Ishikawa (cell line): Measurements from ENCODE around the gene CWC25.

Experiments
- CEBPB ChIP-seq: IDR thresholded peaks from 2 replicates; pipeline ENCODE4 v1.6.1; 2012
- CREB1 ChIP-seq: IDR thresholded peaks from 2 replicates; pipeline ENCODE4 v1.6.1; 2012; ENCODE audit warnings: low read depth
- EGR1 ChIP-seq: IDR thresholded peaks from 2 replicates; pipeline ENCODE4 v1.6.1; 2012
- EP300 ChIP-seq: IDR thresholded peaks from 2 replicates; pipeline ENCODE4 v1.6.1; 2012; ENCODE audit warnings: borderline replicate concordance
- FOXM1 ChIP-seq: IDR thresholded peaks from 2 replicates; pipeline ENCODE4 v1.6.1; 2012; ENCODE audit warnings: low read depth, borderline replicate concordance
- NFIC ChIP-seq: IDR thresholded peaks from 2 replicates; pipeline ENCODE4 v1.6.1; 2012
- RAD21 ChIP-seq: IDR thresholded peaks from 2 replicates; pipeline ENCODE4 v1.6.1; 2012; ENCODE audit warnings: low read depth
- TAF1 ChIP-seq: IDR thresholded peaks from 2 replicates; pipeline ENCODE4 v1.6.1; 2012; ENCODE audit warnings: low read depth, mild to moderate bottlenecking
- TCF12 ChIP-seq: IDR thresholded peaks from 2 replicates; pipeline ENCODE4 v1.6.1; 2012; ENCODE audit warnings: low read depth
- TEAD4 ChIP-seq: IDR thresholded peaks from 2 replicates; pipeline ENCODE4 v1.6.1; 2012
- YY1 ChIP-seq: IDR thresholded peaks from 2 replicates; pipeline ENCODE4 v1.6.1; 2012; ENCODE audit warnings: low read depth
- ZBTB7A ChIP-seq: IDR thresholded peaks from 2 replicates; pipeline ENCODE4 v1.6.1; 2012; ENCODE audit warnings: low read depth
- TF ChIP-seq, protein P1 (sequence below): IDR thresholded peaks from 2 replicates; pipeline ENCODE4 v1.6.1; 2012
- TF ChIP-seq, protein P2 (sequence below): IDR thresholded peaks from 2 replicates; pipeline ENCODE4 v1.6.1; 2012
- TF ChIP-seq, protein P3 (sequence below): IDR thresholded peaks from 2 replicates; pipeline ENCODE4 v1.6.1; 2012; ENCODE audit warnings: low read depth, mild to moderate bottlenecking

CWC25 gene

GRCh38 chr17:38844261-38844757 is 19.2 kb upstream of the CWC25 start:
- no peak for TF ChIP-seq EGR1
- 0 out of 2 replicates have a peak, but pooled peaks have one; percentile 18 for TF ChIP-seq TEAD4
- peak; percentile 87 for TF ChIP-seq NFIC
- no peak for TF ChIP-seq ZBTB7A
- TF ChIP-seq FOXM1, result no peak
- no peak for TF ChIP-seq YY1
- TF ChIP-seq, protein P1, sequence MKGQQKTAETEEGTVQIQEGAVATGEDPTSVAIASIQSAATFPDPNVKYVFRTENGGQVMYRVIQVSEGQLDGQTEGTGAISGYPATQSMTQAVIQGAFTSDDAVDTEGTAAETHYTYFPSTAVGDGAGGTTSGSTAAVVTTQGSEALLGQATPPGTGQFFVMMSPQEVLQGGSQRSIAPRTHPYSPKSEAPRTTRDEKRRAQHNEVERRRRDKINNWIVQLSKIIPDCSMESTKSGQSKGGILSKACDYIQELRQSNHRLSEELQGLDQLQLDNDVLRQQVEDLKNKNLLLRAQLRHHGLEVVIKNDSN, result no peak
- no peak for TF ChIP-seq RAD21
- TF ChIP-seq, protein P2, sequence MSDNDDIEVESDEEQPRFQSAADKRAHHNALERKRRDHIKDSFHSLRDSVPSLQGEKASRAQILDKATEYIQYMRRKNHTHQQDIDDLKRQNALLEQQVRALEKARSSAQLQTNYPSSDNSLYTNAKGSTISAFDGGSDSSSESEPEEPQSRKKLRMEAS, result peak; percentile 30; the same call in 1 of the 2 replicates
- TF ChIP-seq EP300, result no peak

DNA sequence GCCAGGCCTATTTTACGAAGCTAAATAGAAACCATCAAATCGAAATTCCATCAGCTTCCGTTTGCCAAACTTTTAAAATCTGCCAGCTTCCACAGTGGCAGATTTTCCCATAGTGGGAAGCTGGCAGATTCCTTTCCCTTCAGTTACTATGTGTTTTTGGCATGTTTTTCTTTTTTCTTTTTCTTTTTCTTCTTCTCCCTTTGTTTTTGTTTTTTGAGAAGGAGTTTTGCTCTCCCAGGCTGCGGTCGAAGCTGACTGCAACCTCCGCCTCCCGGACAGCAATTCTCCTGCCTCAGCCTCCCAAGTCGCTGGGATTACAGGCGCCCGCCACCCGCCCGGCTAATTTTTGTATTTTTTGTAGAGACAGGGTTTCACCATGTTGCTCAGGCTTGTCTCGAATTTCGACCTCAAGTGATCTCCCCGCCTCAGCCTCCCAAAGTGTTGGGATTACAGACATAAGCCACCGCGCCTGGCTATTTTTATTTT is 684 bp upstream of the CWC25 start:
- TF ChIP-seq FOXM1, result no peak
- no peak for TF ChIP-seq RAD21

DNA sequence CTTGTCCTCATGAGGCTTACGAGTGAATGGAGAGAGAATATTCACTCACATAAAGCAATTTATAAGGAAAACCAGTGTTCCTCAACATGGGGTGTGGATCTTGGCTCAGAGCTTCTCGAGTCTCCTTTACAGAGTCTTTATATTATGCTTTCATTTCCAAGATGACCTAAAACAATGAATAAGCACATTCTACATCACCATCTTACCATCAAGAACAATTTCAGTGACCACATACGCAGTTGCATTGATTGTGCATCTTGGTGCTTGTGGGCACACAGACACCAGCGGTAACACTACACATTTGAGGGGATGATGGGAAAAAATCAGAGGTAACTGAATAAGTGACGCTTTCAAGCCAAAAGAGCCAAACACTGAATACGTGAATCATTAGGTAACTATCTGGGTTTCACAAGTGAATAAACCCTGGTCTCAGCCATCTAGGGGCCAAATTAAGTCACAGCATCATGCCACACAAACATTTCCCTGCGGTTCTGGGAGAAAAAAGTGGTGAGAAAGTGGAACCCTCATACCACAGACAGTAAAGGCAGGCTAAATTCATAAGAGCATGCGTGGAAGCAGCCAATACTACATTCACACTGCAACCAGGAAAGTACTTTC is 9.4 kb downstream of the CWC25 start:
- no peak for TF ChIP-seq TEAD4
- TF ChIP-seq CEBPB, result no peak

DNA sequence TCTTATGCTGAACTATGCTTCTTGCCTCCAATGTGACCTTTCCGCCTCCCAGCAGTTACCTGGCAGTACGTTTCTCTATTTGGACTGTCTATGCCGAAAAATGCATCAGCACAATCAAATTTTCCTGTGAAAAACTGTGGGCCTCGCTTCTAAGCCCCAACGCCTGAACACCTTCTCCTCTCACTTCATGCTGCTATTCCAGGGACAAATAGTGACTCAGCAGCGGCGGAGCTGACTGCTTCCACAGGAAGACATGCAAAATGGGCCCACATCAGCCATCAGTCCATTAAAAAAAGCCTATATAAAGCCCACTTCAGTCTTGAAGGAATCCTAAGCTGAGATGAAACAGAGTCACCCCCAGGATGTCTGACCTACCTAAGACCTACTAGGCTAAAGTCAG is 15.3 kb downstream of the CWC25 start:
- TF ChIP-seq FOXM1 (no peak), RAD21 (no peak), ZBTB7A (no peak), CREB1 (no peak), YY1 (no peak), NFIC (no peak), TEAD4 (no peak), CEBPB (no peak), EP300 (no peak), EGR1 (no peak), TCF12 (no peak), TAF1 (no peak)
- TF ChIP-seq, protein P2, result no peak
- TF ChIP-seq, protein P1, result no peak
- TF ChIP-seq, protein P3, sequence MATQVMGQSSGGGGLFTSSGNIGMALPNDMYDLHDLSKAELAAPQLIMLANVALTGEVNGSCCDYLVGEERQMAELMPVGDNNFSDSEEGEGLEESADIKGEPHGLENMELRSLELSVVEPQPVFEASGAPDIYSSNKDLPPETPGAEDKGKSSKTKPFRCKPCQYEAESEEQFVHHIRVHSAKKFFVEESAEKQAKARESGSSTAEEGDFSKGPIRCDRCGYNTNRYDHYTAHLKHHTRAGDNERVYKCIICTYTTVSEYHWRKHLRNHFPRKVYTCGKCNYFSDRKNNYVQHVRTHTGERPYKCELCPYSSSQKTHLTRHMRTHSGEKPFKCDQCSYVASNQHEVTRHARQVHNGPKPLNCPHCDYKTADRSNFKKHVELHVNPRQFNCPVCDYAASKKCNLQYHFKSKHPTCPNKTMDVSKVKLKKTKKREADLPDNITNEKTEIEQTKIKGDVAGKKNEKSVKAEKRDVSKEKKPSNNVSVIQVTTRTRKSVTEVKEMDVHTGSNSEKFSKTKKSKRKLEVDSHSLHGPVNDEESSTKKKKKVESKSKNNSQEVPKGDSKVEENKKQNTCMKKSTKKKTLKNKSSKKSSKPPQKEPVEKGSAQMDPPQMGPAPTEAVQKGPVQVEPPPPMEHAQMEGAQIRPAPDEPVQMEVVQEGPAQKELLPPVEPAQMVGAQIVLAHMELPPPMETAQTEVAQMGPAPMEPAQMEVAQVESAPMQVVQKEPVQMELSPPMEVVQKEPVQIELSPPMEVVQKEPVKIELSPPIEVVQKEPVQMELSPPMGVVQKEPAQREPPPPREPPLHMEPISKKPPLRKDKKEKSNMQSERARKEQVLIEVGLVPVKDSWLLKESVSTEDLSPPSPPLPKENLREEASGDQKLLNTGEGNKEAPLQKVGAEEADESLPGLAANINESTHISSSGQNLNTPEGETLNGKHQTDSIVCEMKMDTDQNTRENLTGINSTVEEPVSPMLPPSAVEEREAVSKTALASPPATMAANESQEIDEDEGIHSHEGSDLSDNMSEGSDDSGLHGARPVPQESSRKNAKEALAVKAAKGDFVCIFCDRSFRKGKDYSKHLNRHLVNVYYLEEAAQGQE, result no peak

- TF ChIP-seq, protein P1, result no peak
- no peak for TF ChIP-seq FOXM1
- TF ChIP-seq, protein P2, result no peak
These were observed 24.8 kb downstream of the CWC25 start for GRCh38 chr17:38800237-38800760.

DNA sequence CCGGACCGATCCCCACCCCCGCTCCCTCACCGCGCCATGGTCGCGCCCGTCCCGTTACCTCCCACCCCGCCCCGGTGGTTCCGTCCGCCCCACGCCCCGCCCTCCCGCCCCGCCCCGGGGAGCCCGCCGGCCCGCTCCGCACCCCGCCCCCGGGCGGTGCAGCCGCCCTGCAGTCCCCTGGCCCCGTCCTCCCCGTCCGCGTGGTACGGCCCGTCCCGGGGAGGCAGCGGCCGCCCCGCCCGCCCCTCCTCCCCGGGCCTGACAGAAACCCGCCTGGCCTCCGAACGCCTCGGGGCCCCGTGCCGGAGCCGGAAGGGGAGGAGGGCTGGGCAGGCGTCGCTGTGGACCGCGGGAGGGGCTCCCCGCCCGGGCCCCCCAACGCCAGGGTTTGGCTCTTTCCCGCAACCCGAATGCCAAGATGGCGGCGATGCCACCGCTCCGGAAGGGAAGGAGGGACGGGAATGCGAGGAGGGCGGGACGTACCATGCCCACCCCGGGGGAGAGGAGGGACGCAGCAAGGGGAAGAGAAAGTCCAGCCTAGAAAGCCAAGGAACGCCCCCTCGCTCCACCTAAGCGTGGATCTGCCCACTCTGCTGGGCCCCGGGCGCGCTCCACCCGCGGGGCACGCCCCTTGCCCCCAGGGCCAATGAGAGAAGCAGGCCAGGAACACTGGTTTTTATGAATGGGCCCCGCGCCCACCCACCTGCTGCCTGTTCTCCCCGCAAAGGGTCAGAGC is 25.5 kb downstream of the CWC25 start, which contains the start of gene PIP4K2B:
TSS of gene PIP4K2B (minus strand) at position 56 of the 736 bp plus-strand sequence. CDS start 132 bp downstream, outside the sequence.
- TF ChIP-seq TCF12, result peak; percentile 35; the same call in 1 of the 2 replicates
- peak; percentile 80; the same call in 1 of the 2 replicates for TF ChIP-seq ZBTB7A
- TF ChIP-seq TAF1, result peak; percentile 50
- TF ChIP-seq TEAD4, result peak; percentile 71; the same call in 1 of the 2 replicates
- no peak for TF ChIP-seq EP300
- peak; percentile 95 for TF ChIP-seq YY1
- TF ChIP-seq NFIC, result no peak; the same call in 1 of the 2 replicates
- no peak for TF ChIP-seq RAD21
- TF ChIP-seq, protein P2, result peak; percentile 54
- peak; percentile 79 for TF ChIP-seq EGR1
- TF ChIP-seq, protein P1, result no peak
- TF ChIP-seq CREB1, result 0 out of 2 replicates have a peak, but pooled peaks have one; percentile 32
- TF ChIP-seq, protein P3, result no peak
